ENCODE data around the gene RMRP.

GRCh38 chr9:35660966-35661415, 3.2 kb upstream of the RMRP start:
- peak; percentile 26 to 66 (median 44) for TF ChIP-seq CTCF (IDR thresholded peaks at IDR 0.05)
- TF ChIP-seq POLR2A (IDR thresholded peaks at IDR 0.05), result no peak

Data from heart left ventricle (tissue), 13 donors.